ENCODE data around the gene FAHD1.

The FAHD1 gene

GRCh38 chr16:1810536-1810935 lies 16.5 kb upstream of the FAHD1 start:
- Histone ChIP-seq H3K27ac (no peak overlapping the region), H3K4me3 (no peak overlapping the region)

- H3K27ac ChIP-seq, result no peak overlapping the region
- no peak overlapping the region for H3K4me3 ChIP-seq
Observed at GRCh38 chr16:1812732-1813163, 14.3 kb upstream of the FAHD1 start.

- no peak overlapping the region for H3K4me3 ChIP-seq
- H3K27ac ChIP-seq, result no peak overlapping the region
Observed at GRCh38 chr16:1815461-1815860, 11.5 kb upstream of the FAHD1 start.

GRCh38 chr16:1816396-1817275 lies 10.4 kb upstream of the FAHD1 start:
- no peak overlapping the region for H3K27ac ChIP-seq
- H3K4me3 ChIP-seq, result no peak overlapping the region

GRCh38 chr16:1817276-1817589 lies 9.8 kb upstream of the FAHD1 start:
- no peak overlapping the region for H3K27ac ChIP-seq

GRCh38 chr16:1817716-1818115 lies 9.3 kb upstream of the FAHD1 start:
- H3K27ac ChIP-seq, result no peak overlapping the region
- H3K4me3 ChIP-seq, result no peak overlapping the region

More at GRCh38 chr16:1817276-1817589, 9.8 kb upstream of the FAHD1 start:
- H3K4me3 ChIP-seq, result no peak overlapping the region

GRCh38 chr16:1818204-1818872 lies 8.7 kb upstream of the FAHD1 start:
- H3K27ac ChIP-seq, result no peak overlapping the region

GRCh38 chr16:1818873-1819525 lies 8.0 kb upstream of the FAHD1 start:
- H3K4me3 ChIP-seq, result no peak overlapping the region
- H3K27ac ChIP-seq, result no peak overlapping the region

More at GRCh38 chr16:1818204-1818872, 8.7 kb upstream of the FAHD1 start:
- H3K4me3 ChIP-seq, result no peak overlapping the region

- Histone ChIP-seq H3K27ac (no peak overlapping the region), H3K4me3 (no peak overlapping the region)
Observed at GRCh38 chr16:1819611-1820010, 7.4 kb upstream of the FAHD1 start.

- no peak overlapping the region for H3K4me3 ChIP-seq
- no peak overlapping the region for H3K27ac ChIP-seq
Observed at GRCh38 chr16:1820096-1820945, 6.7 kb upstream of the FAHD1 start.

- no peak overlapping the region for H3K4me3 ChIP-seq
- no peak overlapping the region for H3K27ac ChIP-seq
Observed at GRCh38 chr16:1820946-1821290, 6.1 kb upstream of the FAHD1 start.

- Histone ChIP-seq H3K27ac (no peak overlapping the region), H3K4me3 (no peak overlapping the region)
Observed at GRCh38 chr16:1821861-1822611, 5.0 kb upstream of the FAHD1 start.

GRCh38 chr16:1822801-1823200 lies 4.2 kb upstream of the FAHD1 start:
- no peak overlapping the region for H3K27ac ChIP-seq
- no peak overlapping the region for H3K4me3 ChIP-seq

- H3K4me3 ChIP-seq, result no peak overlapping the region
- H3K27ac ChIP-seq, result no peak overlapping the region
Observed at GRCh38 chr16:1823821-1824220, 3.2 kb upstream of the FAHD1 start.

GRCh38 chr16:1825381-1825863 lies 1.6 kb upstream of the FAHD1 start:
- peak overlapping the region in 6 of 7 experiments; percentile 47 to 94 (median 76) for H3K4me3 ChIP-seq

GRCh38 chr16:1825864-1826690 lies 929 bp upstream of the FAHD1 start:
- H3K4me3 ChIP-seq, result peak overlapping the region; percentile 47 to 94 (median 69)

More at GRCh38 chr16:1825381-1825863, 1.6 kb upstream of the FAHD1 start:
- peak overlapping the region in 12 of 21 experiments; percentile 34 to 82 (median 76) for H3K27ac ChIP-seq

GRCh38 chr16:1828645-1829410 lies 1.8 kb downstream of the FAHD1 start:
- H3K4me3 ChIP-seq, result no peak overlapping the region
- H3K27ac ChIP-seq, result no peak overlapping the region

More at GRCh38 chr16:1825864-1826690, 929 bp upstream of the FAHD1 start:
- H3K27ac ChIP-seq, result peak overlapping the region in 19 of 21 experiments; percentile 25 to 82 (median 68)
